ENCODE measurements around the gene LCOR. TPM values are rescaled to one million over a fixed set of nuclear protein-coding genes. Genes with fewer than 3 reads are reported as not detected.
"Not testable (repeated sequence)": the region's sequence is repeated elsewhere in the genome, so short reads cannot be mapped to it uniquely, and the experiment has no call there.

Gene LCOR
- total and polyA plus RNA-seq, 8 donors = 4.5 to 34.2 (median 19.5) TPM

DNA sequence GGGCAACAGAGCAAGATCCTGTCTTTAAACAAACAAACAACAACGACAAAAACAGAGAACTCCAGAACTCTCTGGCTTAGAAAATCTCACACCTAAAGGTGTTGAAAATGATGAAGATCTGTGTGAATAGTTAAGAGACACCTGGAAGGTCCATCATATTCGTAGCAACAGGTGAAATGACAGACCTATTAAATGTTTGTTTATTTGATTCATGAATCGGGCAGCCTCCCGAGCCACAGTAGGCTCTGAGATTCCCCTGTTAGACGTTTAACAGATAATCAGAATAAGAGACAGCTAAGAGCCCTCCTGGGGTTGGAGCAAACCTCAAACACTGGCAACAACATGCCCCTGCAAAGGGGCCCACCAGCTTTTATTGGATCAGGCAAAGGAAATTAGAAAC, 103.7 kb downstream of the LCOR start:
- FAIRE-seq = no peak

DNA sequence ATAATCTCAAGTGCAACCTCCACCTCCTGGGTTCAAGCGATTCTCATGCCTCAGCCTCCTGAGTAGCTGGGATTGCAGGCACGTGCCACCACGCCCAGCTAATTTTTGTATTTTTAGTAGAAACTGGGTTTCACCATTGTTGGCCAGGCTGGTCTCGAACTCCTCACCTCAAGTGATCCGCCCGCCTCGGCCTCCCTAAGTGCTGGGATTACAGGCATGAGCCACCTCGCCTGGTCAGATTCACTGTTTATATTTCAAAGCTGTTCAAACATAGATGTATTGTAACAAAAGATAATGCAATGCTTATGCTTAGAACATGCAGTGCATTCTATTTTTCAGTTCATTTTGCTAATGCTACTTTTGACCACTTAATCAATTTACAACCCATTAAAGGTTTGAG, 111.1 kb downstream of the LCOR start:
- H3K27ac ChIP-seq; H3K36me3 ChIP-seq; intact Hi-C loops (cut with DNase I); DNase-seq; H3K27me3 ChIP-seq; H3K4me3 ChIP-seq; H3K4me1 ChIP-seq; H3K9me3 ChIP-seq; FAIRE-seq: not testable (repeated sequence)
- 78 to 80% methylated on average over 8 of the region's 8 CpGs for WGBS, 2 donors
- ATAC-seq = peak in 2 of 4 donors; percentile 24 to 38

More for the DNA sequence above, 103.7 kb downstream of the LCOR start:
- WGBS, 2 donors = 87 to 90% methylated on average over 5 of the region's 5 CpGs
- DNase-seq (no peak), ATAC-seq (no peak)
- Histone ChIP-seq H3K36me3 (no peaks in the 10 kb centered on the region), H3K4me1 (peaks cover 0 to 12% (median 0%) of the 10 kb centered on the region in 3 donors), H3K9me3 (no peaks in the 10 kb centered on the region), H3K27ac (no peak overlapping the region), H3K4me3 (no peak overlapping the region), H3K27me3 (no peaks in the 10 kb centered on the region)
- TF ChIP-seq, protein P1, sequence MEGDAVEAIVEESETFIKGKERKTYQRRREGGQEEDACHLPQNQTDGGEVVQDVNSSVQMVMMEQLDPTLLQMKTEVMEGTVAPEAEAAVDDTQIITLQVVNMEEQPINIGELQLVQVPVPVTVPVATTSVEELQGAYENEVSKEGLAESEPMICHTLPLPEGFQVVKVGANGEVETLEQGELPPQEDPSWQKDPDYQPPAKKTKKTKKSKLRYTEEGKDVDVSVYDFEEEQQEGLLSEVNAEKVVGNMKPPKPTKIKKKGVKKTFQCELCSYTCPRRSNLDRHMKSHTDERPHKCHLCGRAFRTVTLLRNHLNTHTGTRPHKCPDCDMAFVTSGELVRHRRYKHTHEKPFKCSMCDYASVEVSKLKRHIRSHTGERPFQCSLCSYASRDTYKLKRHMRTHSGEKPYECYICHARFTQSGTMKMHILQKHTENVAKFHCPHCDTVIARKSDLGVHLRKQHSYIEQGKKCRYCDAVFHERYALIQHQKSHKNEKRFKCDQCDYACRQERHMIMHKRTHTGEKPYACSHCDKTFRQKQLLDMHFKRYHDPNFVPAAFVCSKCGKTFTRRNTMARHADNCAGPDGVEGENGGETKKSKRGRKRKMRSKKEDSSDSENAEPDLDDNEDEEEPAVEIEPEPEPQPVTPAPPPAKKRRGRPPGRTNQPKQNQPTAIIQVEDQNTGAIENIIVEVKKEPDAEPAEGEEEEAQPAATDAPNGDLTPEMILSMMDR (IDR thresholded peaks at IDR 0.05) = no peak
- intact Hi-C loops (cut with DNase I) = no loop called here

DNA sequence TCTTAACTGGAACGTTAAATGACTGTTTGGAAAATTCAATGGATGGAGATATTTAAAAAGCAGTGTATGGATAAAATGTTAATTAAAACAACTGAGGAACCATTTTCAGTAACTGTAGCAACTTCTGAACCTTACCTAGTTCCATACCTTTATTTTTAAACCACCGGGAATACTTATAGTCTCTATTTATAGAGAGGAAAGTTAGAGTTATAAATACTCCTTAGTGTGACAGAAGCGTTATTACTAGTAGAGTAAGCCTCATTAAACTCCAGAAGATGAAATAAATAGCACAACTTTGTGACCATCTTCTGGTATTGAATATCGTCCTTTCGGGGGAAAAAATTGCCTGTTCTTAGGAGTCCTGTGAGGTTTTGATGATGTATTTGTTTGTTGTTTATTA, 114.9 kb downstream of the LCOR start:
- TF ChIP-seq, protein P1 (IDR thresholded peaks at IDR 0.05) = no peak
- ATAC-seq = no peak
- H3K36me3 ChIP-seq = no peaks in the 10 kb centered on the region
- 94 to 95% methylated on average over 5 of the region's 5 CpGs for WGBS, 2 donors
- H3K9me3 ChIP-seq = no peaks in the 10 kb centered on the region
- no peak overlapping the region for H3K27ac ChIP-seq
- DNase-seq = no peak
- no peaks in the 10 kb centered on the region for H3K4me1 ChIP-seq
- intact Hi-C loops (cut with DNase I) = no loop called here
- no peaks in the 10 kb centered on the region for H3K27me3 ChIP-seq
- H3K4me3 ChIP-seq = no peak overlapping the region
- no peak for FAIRE-seq

DNA sequence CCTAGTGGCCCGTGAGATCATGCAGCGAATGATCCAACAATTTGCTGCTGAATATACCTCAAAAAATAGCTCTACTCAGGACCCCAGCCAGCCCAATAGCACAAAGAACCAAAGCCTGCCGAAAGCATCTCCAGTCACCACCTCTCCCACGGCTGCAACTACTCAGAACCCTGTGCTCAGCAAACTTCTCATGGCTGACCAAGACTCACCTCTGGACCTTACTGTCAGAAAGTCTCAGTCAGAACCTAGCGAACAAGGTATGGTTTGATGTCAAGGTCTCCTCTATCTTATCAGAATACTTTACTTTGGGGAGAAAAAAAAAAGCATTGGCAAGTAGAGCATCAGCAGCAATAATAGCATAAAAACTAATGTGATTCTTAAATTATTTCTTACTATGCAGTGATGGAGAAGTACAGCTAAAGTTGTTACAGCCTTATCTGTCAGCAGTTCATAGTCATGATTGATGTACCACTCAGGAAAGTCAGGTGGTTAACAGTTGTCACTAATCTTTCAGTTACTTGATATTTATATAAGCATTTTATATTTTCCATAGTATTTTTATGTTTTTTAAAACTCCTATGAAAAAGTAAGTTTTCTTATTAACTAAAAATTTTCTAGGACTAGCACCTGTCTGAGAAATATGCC, 117.1 kb downstream of the LCOR start:
- no peaks in the 10 kb centered on the region for H3K27me3 ChIP-seq
- H3K27ac ChIP-seq = no peak overlapping the region
- no peaks in the 10 kb centered on the region for H3K36me3 ChIP-seq
- no peaks in the 10 kb centered on the region for H3K9me3 ChIP-seq
- TF ChIP-seq, protein P1 (IDR thresholded peaks at IDR 0.05) = no peak
- no peak for DNase-seq
- no peak overlapping the region for H3K4me3 ChIP-seq
- ATAC-seq = peak in 1 of 4 donors; percentile 21
- no peaks in the 10 kb centered on the region for H3K4me1 ChIP-seq
- WGBS, 2 donors = 68 to 70% methylated on average over 5 of the region's 5 CpGs
- FAIRE-seq = no peak
- intact Hi-C loops (cut with DNase I) = no loop called here

DNA sequence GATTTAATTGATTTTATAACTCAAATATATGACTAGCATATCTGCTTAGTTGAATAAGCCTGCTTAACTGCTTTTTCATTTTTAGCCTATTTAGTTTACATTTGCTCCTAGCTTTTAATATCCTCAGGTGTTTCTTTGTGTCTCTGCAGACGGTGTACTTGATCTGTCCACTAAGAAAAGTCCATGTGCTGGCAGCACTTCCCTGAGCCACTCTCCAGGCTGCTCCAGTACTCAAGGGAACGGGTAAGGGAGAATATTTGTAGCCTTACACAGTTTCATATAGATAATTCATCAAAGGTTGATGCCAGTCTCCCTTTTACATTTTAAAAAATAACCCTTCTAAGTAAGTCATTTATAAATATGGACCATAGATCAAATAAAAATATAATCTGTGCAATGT, 119.9 kb downstream of the LCOR start:
- H3K4me1 ChIP-seq = no peaks in the 10 kb centered on the region
- 91 to 95% methylated on average over 2 of the region's 2 CpGs for WGBS, 2 donors
- no peaks in the 10 kb centered on the region for H3K9me3 ChIP-seq
- intact Hi-C loops (cut with DNase I) = no loop called here
- peaks cover 0 to 12% (median 7%) of the 10 kb centered on the region in 3 donors for H3K36me3 ChIP-seq
- no peaks in the 10 kb centered on the region for H3K27me3 ChIP-seq
- no peak overlapping the region for H3K4me3 ChIP-seq
- ATAC-seq = no peak
- TF ChIP-seq, protein P1 (IDR thresholded peaks at IDR 0.05) = no peak
- FAIRE-seq = no peak
- H3K27ac ChIP-seq = no peak overlapping the region
- DNase-seq = no peak
